GM13977 (cell line): ENCODE results near the gene NLRX1.

ENCODE experiments used
- DNase-seq: peaks from one replicate; pipeline ENCODE4 v3.0.0; 2012; ENCODE audit warnings: low spot score
- in situ Hi-C: fragments of 300-500 bp; cut with MboI; formaldehyde crosslinking; loops from one replicate; pipeline ENCODE4 v1.12.0; 2022; ENCODE audit warnings: low sequenced_read_pairs, low pct_unique_long_range_greater_than_20kb, mixed read lengths, inconsistent platforms; ENCODE audit not compliant: unreplicated experiment
- TF ChIP-seq, protein P1 (sequence below): IDR thresholded peaks from 2 replicates; pipeline ENCODE4 v1.5.1; 2012; ENCODE audit warnings: mild to moderate bottlenecking, control low read depth; ENCODE audit not compliant: insufficient read depth; ENCODE audit errors: extremely low read depth, missing control alignments

NLRX1 gene

DNA sequence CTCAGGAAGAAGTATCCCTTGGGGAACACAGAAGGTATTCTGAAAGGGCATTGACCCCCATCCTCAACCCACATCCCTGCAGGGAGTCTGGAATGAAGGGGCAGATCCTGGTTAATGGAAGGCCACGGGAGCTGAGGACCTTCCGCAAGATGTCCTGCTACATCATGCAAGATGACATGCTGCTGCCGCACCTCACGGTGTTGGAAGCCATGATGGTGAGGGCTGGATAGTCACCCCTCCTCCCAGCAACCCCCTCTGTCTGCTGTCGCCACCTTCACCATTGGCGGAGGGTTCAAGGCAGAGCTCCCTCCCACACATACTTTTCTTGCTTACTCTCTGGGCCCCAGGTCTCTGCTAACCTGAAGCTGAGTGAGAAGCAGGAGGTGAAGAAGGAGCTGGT is 14.3 kb upstream of the NLRX1 start:
- DNase-seq, result no peak
- TF ChIP-seq, protein P1, sequence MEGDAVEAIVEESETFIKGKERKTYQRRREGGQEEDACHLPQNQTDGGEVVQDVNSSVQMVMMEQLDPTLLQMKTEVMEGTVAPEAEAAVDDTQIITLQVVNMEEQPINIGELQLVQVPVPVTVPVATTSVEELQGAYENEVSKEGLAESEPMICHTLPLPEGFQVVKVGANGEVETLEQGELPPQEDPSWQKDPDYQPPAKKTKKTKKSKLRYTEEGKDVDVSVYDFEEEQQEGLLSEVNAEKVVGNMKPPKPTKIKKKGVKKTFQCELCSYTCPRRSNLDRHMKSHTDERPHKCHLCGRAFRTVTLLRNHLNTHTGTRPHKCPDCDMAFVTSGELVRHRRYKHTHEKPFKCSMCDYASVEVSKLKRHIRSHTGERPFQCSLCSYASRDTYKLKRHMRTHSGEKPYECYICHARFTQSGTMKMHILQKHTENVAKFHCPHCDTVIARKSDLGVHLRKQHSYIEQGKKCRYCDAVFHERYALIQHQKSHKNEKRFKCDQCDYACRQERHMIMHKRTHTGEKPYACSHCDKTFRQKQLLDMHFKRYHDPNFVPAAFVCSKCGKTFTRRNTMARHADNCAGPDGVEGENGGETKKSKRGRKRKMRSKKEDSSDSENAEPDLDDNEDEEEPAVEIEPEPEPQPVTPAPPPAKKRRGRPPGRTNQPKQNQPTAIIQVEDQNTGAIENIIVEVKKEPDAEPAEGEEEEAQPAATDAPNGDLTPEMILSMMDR, result no peak
- in situ Hi-C loops, result no loop called here

DNA sequence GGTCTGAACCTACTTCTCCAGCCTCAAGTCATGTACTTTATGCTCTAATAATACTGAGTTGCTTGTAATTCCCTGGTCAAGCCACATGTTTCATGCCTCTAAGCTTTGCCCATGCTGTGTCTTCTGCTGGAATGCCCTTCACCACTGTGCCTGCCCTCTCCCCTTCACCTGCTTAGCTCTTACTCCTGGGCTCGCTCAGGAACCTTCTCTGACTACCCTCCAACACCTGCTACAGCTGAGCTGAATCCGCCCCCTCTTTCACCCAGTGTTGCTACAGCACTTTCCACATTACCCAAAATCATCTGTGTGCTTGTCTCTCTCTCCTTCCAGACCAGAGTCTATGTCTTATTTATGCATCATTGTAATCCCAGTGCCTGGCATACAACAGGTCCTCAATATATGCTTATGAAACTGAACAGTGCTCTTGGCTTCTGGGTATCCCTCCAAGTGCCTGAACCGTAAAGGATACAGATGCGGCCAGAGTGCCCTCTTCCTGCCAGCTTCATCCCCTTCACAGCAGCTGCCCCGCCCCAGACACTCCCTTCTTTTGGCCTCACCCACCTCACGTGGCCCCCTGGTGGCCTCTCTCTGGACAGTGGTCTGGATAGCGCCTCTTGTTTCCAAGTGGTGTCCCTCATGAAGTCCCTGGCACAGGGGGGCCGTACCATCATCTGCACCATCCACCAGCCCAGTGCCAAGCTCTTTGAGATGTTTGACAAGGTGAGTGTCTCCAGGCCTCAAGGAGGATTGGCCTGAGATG is 12.6 kb upstream of the NLRX1 start:
- TF ChIP-seq, protein P1, result peak; percentile 7
- in situ Hi-C loops, result no loop called here
- no peak for DNase-seq

DNA sequence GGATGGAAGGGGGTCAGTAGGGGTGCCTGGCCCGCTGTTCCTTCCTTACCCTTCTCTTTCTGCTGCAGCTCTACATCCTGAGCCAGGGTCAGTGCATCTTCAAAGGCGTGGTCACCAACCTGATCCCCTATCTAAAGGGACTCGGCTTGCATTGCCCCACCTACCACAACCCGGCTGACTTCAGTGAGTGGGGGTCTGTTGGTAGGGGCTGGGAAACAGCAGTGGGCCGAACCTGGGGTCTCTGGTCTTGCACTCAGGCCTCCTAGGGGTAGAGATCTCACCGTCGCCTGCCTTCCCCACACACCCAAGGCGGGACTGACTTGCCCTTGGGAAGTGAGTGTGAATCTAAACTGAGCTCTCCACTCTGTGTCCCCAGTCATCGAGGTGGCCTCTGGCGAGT is 12.0 kb upstream of the NLRX1 start:
- in situ Hi-C loops, result no loop called here
- TF ChIP-seq, protein P1, result no peak
- DNase-seq, result no peak

DNA sequence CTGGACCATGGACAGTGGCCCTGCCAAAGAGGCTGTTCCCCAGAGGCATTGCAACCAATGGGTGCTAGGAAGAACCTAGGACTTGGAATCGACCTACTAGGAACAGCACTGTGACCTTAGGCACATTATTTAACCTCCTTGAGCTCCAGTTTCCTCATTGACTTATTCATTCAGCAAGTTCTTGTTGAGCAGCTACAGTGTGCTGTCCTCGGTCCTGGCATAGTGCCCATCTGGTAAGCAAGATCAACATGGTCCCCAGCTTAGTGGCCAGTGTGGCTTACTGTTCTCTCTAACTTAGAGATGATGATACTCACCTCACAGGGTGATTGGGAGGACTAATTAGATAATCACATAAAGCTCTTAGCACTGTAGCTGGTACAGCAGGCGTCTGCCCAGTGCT is 11.5 kb upstream of the NLRX1 start:
- TF ChIP-seq, protein P1, result no peak
- no peak for DNase-seq
- in situ Hi-C loops, result no loop called here

DNA sequence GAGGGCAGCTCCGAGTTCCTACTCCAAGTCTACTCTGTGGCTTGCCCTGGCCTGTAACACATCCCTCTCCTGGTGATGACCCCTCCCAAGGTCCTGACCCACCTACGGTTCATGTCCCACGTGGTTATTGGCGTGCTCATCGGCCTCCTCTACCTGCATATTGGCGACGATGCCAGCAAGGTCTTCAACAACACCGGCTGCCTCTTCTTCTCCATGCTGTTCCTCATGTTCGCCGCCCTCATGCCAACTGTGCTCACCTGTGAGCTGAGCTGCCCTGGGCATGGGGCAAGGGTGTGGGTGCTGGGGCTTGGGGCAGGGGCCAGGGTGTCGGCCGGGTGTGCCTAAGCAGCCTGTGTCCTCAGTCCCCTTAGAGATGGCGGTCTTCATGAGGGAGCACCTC is 10.1 kb upstream of the NLRX1 start:
- no peak for DNase-seq
- TF ChIP-seq, protein P1, result no peak
- in situ Hi-C loops, result no loop called here

DNA sequence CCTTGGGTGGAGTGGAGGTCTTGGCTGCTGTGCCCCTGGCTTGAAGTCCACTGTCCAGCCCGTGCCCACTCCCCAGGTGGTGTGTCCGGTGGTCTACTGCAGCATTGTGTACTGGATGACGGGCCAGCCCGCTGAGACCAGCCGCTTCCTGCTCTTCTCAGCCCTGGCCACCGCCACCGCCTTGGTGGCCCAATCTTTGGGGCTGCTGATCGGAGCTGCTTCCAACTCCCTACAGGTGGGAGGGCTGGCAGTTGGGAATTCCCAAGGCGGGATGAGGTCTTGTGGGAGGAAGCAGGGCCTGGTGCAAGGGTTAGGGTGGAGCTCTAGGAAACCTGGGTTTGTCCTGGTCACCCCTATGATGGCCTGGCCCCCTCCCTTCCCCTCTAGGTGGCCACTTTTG is 8.4 kb upstream of the NLRX1 start:
- DNase-seq, result no peak
- TF ChIP-seq, protein P1, result no peak
- in situ Hi-C loops, result no loop called here
